PC-9 (cell line): Measurements from ENCODE around the gene LGI2.

Experiments
- CTCF ChIP-seq: fragments of 200-600 bp; sonication (generic); conservative IDR thresholded peaks from 2 replicates; pipeline ENCODE4 v1.6.1; 2017; ENCODE audit warnings: mixed run types, antibody characterized with exemption, mild to moderate bottlenecking, moderate library complexity
- EZH2 ChIP-seq: fragments of 200-600 bp; sonication (generic); IDR thresholded peaks from 2 replicates; pipeline ENCODE4 v1.8.0; 2017; ENCODE audit warnings: antibody characterized with exemption, low read depth

- TF ChIP-seq CTCF (no peak), EZH2 (no peak)
These were observed 31.2 kb downstream of the LGI2 start for GRCh38 chr4:24999392-25000089.
